HepG2 (cell line): ENCODE data around the gene WBP1. TPM values are rescaled to one million over a fixed set of nuclear protein-coding genes. Genes with fewer than 3 reads are reported as not detected.
A peak's percentile ranks its signal among the peaks of the same experiment; 100 is the strongest.

ENCODE experiments used
- ETS1 ChIP-seq: sonication (generic); formaldehyde crosslinking; IDR thresholded peaks from 2 replicates; pipeline ENCODE4 v1.4.0; 2020; ENCODE audit warnings: missing genetic modification reagents
- GABPA ChIP-seq, 2 experiments: IDR thresholded peaks; 2 replicates each; pipeline ENCODE4 v1.6.1; 2011 to 2016; ENCODE audit warnings: low read depth in 2 of 2, low read length in 1 of 2, missing biosample characterization in 1 of 2, missing genetic modification characterization in 1 of 2
- JUN ChIP-seq: sonication (generic); formaldehyde crosslinking; IDR thresholded peaks from 2 replicates; pipeline ENCODE4 v1.4.0; 2020; ENCODE audit warnings: mild to moderate bottlenecking, missing genetic modification reagents
- LCORL ChIP-seq, 2 experiments: fragments of 450-650 bp in 1 of 2; sonication (generic) in 1 of 2; formaldehyde crosslinking in 1 of 2; IDR thresholded peaks; 2 replicates each; pipeline versions ENCODE4 v1.5.0 to v1.6.1; 2017 to 2020; ENCODE audit warnings: antibody characterized with exemption in 1 of 2, missing genetic modification reagents in 1 of 2
- MBD4 ChIP-seq: IDR thresholded peaks from 2 replicates; pipeline ENCODE4 v1.6.1; 2012; ENCODE audit warnings: low read length, inconsistent platforms, borderline replicate concordance
- MYC ChIP-seq: sonication (generic); formaldehyde crosslinking; IDR thresholded peaks from 2 replicates; pipeline ENCODE4 v1.9.0; 2021; ENCODE audit warnings: missing genetic modification reagents, borderline replicate concordance
- NR2C2 ChIP-seq: sonication (generic); formaldehyde crosslinking; IDR thresholded peaks from 2 replicates; pipeline ENCODE4 v1.4.0; 2020; ENCODE audit warnings: missing genetic modification reagents, mild to moderate bottlenecking, moderate library complexity, borderline replicate concordance
- TBX2 ChIP-seq: sonication (generic); formaldehyde crosslinking; IDR thresholded peaks from 2 replicates; pipeline ENCODE4 v1.5.0; 2020; ENCODE audit warnings: missing genetic modification reagents, mild to moderate bottlenecking, borderline replicate concordance
- TFDP1 ChIP-seq: IDR thresholded peaks from 2 replicates; pipeline ENCODE4 v1.6.1; 2016; ENCODE audit warnings: missing compliant biosample characterization, missing genetic modification reagents, borderline replicate concordance
- TP53 ChIP-seq: sonication (generic); formaldehyde crosslinking; conservative IDR thresholded peaks from 2 replicates; pipeline ENCODE4 v1.4.0; 2020; ENCODE audit warnings: missing genetic modification reagents
- ZBTB8A ChIP-seq: sonication (generic); formaldehyde crosslinking; IDR thresholded peaks from 2 replicates; pipeline ENCODE4 v1.4.0; 2020; ENCODE audit warnings: mild to moderate bottlenecking, low read depth, missing genetic modification reagents, borderline replicate concordance
- ZMYM2 ChIP-seq: sonication (generic); formaldehyde crosslinking; IDR thresholded peaks from 2 replicates; pipeline ENCODE4 v1.8.0; 2022; ENCODE audit warnings: mild to moderate bottlenecking, missing genetic modification reagents
- ZNF124 ChIP-seq: sonication (generic); formaldehyde crosslinking; IDR thresholded peaks from 2 replicates; pipeline ENCODE4 v1.4.0; 2020; ENCODE audit warnings: missing genetic modification reagents
- ZNF451 ChIP-seq: sonication (generic); formaldehyde crosslinking; IDR thresholded peaks from 2 replicates; pipeline ENCODE4 v1.5.0; 2020; ENCODE audit warnings: mild to moderate bottlenecking, missing genetic modification reagents
- ZNF580 ChIP-seq: IDR thresholded peaks from 2 replicates; pipeline ENCODE4 v1.6.1; 2016; ENCODE audit warnings: low read depth, borderline replicate concordance
- ZNF614 ChIP-seq: IDR thresholded peaks from 2 replicates; pipeline ENCODE4 v1.6.1; 2018; ENCODE audit warnings: missing biosample characterization, missing genetic modification reagents, inconsistent platforms, borderline replicate concordance
- ZNF619 ChIP-seq: sonication (generic); formaldehyde crosslinking; IDR thresholded peaks from 2 replicates; pipeline ENCODE4 v1.4.0; 2020; ENCODE audit warnings: mild to moderate bottlenecking, missing genetic modification reagents
- polyA plus RNA-seq, 8 experiments: library from polyadenylated mRNA; depleted of rRNA in 3 of 8; stranded (reverse) in 7 of 8; unstranded in 1 of 8; fragments of >200 nt; fragmentation: Illumina TruSeq in 4 of 8; extraction: Trizol in 4 of 8; gene quantifications; 2 replicates each; pipeline versions ENCODE4 v1.2.1 to v1.2.3, GENCODE V29; 2011 to 2016; ENCODE audit warnings: low read depth in 4 of 8, missing spikeins in 1 of 8, mixed read lengths in 1 of 8; ENCODE audit not compliant: insufficient read depth in 1 of 8
- total RNA-seq, 5 experiments: library from RNA; depleted of rRNA; stranded (reverse); fragments of >200 nt; fragmentation: Illumina TruSeq; extraction: Trizol; gene quantifications; 2 replicates each; pipeline ENCODE4 v1.2.3, GENCODE V29; 2016; ENCODE audit warnings: low read depth in 1 of 5
- TF ChIP-seq, protein P1 (sequence below): sonication (generic); formaldehyde crosslinking; conservative IDR thresholded peaks from 2 replicates; pipeline ENCODE4 v1.8.1; 2023; ENCODE audit warnings: missing genetic modification reagents
- TF ChIP-seq, protein P2 (sequence below): IDR thresholded peaks from 2 replicates; pipeline ENCODE4 v1.6.1; 2016

The WBP1 gene
- total and polyA plus RNA-seq, 2 of the 13 experiments (the other 11 are each of a cell fraction or from before 2014, with no cell fraction given), result 38.8 to 85.7 TPM

- no peak; the same call in 1 of the 2 replicates for TF ChIP-seq ZNF124 (CRISPR knock-in tag)
- no peak for TF ChIP-seq GABPA (IDR thresholded peaks at IDR 0.05; ENCODE audit: low read depth, low read length)
- 0 out of 2 replicates have a peak, but pooled peaks have one; percentile 28 for TF ChIP-seq GABPA (CRISPR knock-in tag; IDR thresholded peaks at IDR 0.05; ENCODE audit: low read depth)
- peak; percentile 87; the same call in 1 of the 2 replicates for TF ChIP-seq ZNF580 (CRISPR knock-in tag)
- peak; percentile 95 for TF ChIP-seq NR2C2 (CRISPR knock-in tag)
- TF ChIP-seq ETS1 (CRISPR knock-in tag), result no peak
- TF ChIP-seq, protein P1, sequence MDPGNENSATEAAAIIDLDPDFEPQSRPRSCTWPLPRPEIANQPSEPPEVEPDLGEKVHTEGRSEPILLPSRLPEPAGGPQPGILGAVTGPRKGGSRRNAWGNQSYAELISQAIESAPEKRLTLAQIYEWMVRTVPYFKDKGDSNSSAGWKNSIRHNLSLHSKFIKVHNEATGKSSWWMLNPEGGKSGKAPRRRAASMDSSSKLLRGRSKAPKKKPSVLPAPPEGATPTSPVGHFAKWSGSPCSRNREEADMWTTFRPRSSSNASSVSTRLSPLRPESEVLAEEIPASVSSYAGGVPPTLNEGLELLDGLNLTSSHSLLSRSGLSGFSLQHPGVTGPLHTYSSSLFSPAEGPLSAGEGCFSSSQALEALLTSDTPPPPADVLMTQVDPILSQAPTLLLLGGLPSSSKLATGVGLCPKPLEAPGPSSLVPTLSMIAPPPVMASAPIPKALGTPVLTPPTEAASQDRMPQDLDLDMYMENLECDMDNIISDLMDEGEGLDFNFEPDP (CRISPR knock-in tag), result no peak
- TF ChIP-seq MYC (CRISPR knock-in tag), result peak; percentile 24; the same call in 1 of the 2 replicates
- peak; percentile 95 for TF ChIP-seq ZNF451 (CRISPR knock-in tag)
- peak; percentile 66; the same call in 1 of the 2 replicates for TF ChIP-seq JUN (CRISPR knock-in tag)
- TF ChIP-seq ZBTB8A, result no peak
- TF ChIP-seq, protein P2, sequence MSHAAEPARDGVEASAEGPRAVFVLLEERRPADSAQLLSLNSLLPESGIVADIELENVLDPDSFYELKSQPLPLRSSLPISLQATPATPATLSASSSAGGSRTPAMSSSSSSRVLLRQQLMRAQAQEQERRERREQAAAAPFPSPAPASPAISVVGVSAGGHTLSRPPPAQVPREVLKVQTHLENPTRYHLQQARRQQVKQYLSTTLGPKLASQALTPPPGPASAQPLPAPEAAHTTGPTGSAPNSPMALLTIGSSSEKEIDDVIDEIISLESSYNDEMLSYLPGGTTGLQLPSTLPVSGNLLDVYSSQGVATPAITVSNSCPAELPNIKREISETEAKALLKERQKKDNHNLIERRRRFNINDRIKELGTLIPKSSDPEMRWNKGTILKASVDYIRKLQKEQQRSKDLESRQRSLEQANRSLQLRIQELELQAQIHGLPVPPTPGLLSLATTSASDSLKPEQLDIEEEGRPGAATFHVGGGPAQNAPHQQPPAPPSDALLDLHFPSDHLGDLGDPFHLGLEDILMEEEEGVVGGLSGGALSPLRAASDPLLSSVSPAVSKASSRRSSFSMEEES (CRISPR knock-in tag), result no peak; the same call in 1 of the 2 replicates
- no peak; the same call in 1 of the 2 replicates for TF ChIP-seq TFDP1 (CRISPR knock-in tag)
- peak; percentile 71 for TF ChIP-seq ZNF619 (CRISPR knock-in tag)
- no peak for TF ChIP-seq MBD4
- TF ChIP-seq ZMYM2 (CRISPR knock-in tag), result peak; percentile 79; the same call in 1 of the 2 replicates
- TF ChIP-seq ZNF614 (CRISPR knock-in tag), result peak; percentile 79; the same call in 1 of the 2 replicates
- no peak for TF ChIP-seq LCORL (IDR thresholded peaks at IDR 0.05)
- peak; percentile 91 for TF ChIP-seq LCORL (CRISPR knock-in tag; IDR thresholded peaks at IDR 0.05)
- peak; percentile 89 for TF ChIP-seq TBX2 (CRISPR knock-in tag)
- no peak for TF ChIP-seq TP53 (CRISPR knock-in tag)
Measured at GRCh38 chr2:74429487-74430451, 28.5 kb upstream of the WBP1 start (continued).
